Measurements from ENCODE around the gene NR6A1. TPM values are rescaled to one million over a fixed set of nuclear protein-coding genes. Genes with fewer than 3 reads are reported as not detected.

Gene NR6A1
- total and polyA plus RNA-seq, 2 of the 8 experiments (the other 6 are each of a cell fraction or from before 2014, with no cell fraction given), result 93.2 to 237 TPM

GRCh38 chr9:124756011-124756410 lies 15.1 kb downstream of the NR6A1 start:
- Histone ChIP-seq H2BK20ac (ENCODE audit: low read length) (no peak overlapping the region), H3K9me3 (ENCODE audit: insufficient read depth in 2 of 2, low read depth in 1 of 2, low read length in 1 of 2) (no peaks in the 10 kb centered on the region), H2BK15ac (ENCODE audit: low read length) (no peak overlapping the region), H4K20me1 (replicated peaks in 1 of 2; ENCODE audit: control insufficient read depth in 1 of 2, insufficient read depth in 2 of 2, low read length in 2 of 2) (no peaks in the 10 kb centered on the region), H3K14ac (ENCODE audit: insufficient read length) (no peak overlapping the region), H3K9ac (replicated peaks in 1 of 4; ENCODE audit: extremely low read depth in 1 of 4, low read depth in 3 of 4, low read length in 3 of 4) (no peak overlapping the region), H3K4me3 (ENCODE audit: extremely low read depth in 1 of 4, insufficient read depth in 2 of 4, low read depth in 3 of 4, low read length in 4 of 4) (peak overlapping the region in 1 of 4 experiments; percentile 15; a peak in 1 of 8 replicates), H4K8ac (ENCODE audit: extremely low read depth, insufficient read depth, low read length) (no peak overlapping the region), H2BK120ac (replicated peaks; ENCODE audit: low read depth, low read length) (no peak overlapping the region), H3K56ac (replicated peaks; ENCODE audit: insufficient read length, low read depth, low read length) (no peak overlapping the region), H3K79me1 (ENCODE audit: low read depth, low read length) (0 out of 2 replicates have a peak, but pooled peaks cover 3% of the 10 kb centered on the region), H2BK12ac (ENCODE audit: low read depth, low read length) (no peak overlapping the region), H3K18ac (ENCODE audit: extremely low read depth, low read length) (no peak overlapping the region), H3K27ac (ENCODE audit: low read depth, low read length) (no peak overlapping the region), H3K79me2 (ENCODE audit: control insufficient read depth in 1 of 2, insufficient read depth in 2 of 2, low read length in 2 of 2) (peaks cover 0 to 84% of the 10 kb centered on the region in 2 experiments; a peak in 3 of 4 replicates), H3K4me2 (ENCODE audit: insufficient read depth in 1 of 2, low read depth in 2 of 2, low read length in 2 of 2) (peak overlapping the region in 1 of 2 experiments; percentile 26; a peak in 1 of 4 replicates), H2AFZ (ENCODE audit: low read length) (no peak overlapping the region), H3K23ac (ENCODE audit: insufficient read length) (no peak overlapping the region), H3K4ac (replicated peaks; ENCODE audit: insufficient read length, low read depth, low read length) (no peak overlapping the region), H3K23me2 (ENCODE audit: low read depth, low read length) (0 out of 2 replicates have a peak, but pooled peaks cover 3% of the 10 kb centered on the region), H2BK5ac (ENCODE audit: low read depth, low read length) (no peak overlapping the region), H3K27me3 (replicated peaks in 1 of 4; ENCODE audit: control insufficient read depth in 3 of 4, extremely low read depth in 1 of 4, insufficient read depth in 3 of 4, low read length in 3 of 4) (no peaks in the 10 kb centered on the region), H2AK5ac (ENCODE audit: low read depth, low read length) (no peak overlapping the region), H4K5ac (ENCODE audit: insufficient read length, low read depth, low read length) (no peak overlapping the region), H3K36me3 (ENCODE audit: control insufficient read depth in 2 of 4, insufficient read depth in 4 of 4, low read length in 3 of 4) (no peaks in the 10 kb centered on the region), H3K4me1 (replicated peaks in 1 of 4; ENCODE audit: control insufficient read depth in 3 of 4, insufficient read depth in 4 of 4, low read length in 3 of 4) (peaks cover 15 to 41% (median 23%) of the 10 kb centered on the region in 4 experiments), H4K91ac (replicated peaks; ENCODE audit: insufficient read length, low read length) (no peak overlapping the region)
- 67% methylated on average over 2 of the region's 2 CpGs; no CpG with 5 or more reads in 1 of the 2 experiments for WGBS, 2 experiments (ENCODE audit: extremely low coverage in 1 of 2, insufficient coverage in 1 of 2, insufficient read length in 1 of 2, insufficient replicate concordance in 2 of 2, low coverage in 1 of 2, low lambda C conversion rate in 2 of 2, missing lambda C conversion rate in 1 of 2)
- DNase-seq (ENCODE audit: low read depth in 1 of 2, low spot score in 2 of 2) (no peak), FAIRE-seq (no peak)
- ChIA-PET POLR2A (ENCODE audit: partially characterized antibody) (interaction anchor here (1.7 kb wide), 1 partner anchor 105 kb away, joined by 7 read pairs; the partner anchor contains the start of gene RPL35), CTCF (ENCODE audit: partially characterized antibody) (interaction anchor here (1.5 to 2.3 kb wide), 3 partner anchors 10 to 98 kb away, joined by 3 to 9 read pairs (median 5); partner anchors contain the start of gene WDR38)
- no peak for TF ChIP-seq POLR2AphosphoS5 (IDR thresholded peaks at IDR 0.05; ENCODE audit: low read depth, low read length)
- no peak for TF ChIP-seq SUZ12 (IDR thresholded peaks at IDR 0.05; ENCODE audit: low read length)
- TF ChIP-seq CBX5 (IDR thresholded peaks at IDR 0.05; ENCODE audit: low read depth, low read length), result no peak
- TF ChIP-seq TAF7 (optimal IDR thresholded peaks at IDR 0.05; ENCODE audit: borderline replicate concordance, low read depth, low read length), result no peak
- no peak for TF ChIP-seq RXRA (IDR thresholded peaks at IDR 0.05; ENCODE audit: insufficient read depth, low read depth, low read length)
- TF ChIP-seq, protein P1, sequence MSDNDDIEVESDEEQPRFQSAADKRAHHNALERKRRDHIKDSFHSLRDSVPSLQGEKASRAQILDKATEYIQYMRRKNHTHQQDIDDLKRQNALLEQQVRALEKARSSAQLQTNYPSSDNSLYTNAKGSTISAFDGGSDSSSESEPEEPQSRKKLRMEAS (IDR thresholded peaks at IDR 0.05), result no peak
- TF ChIP-seq ZNF274 (IDR thresholded peaks at IDR 0.05; ENCODE audit: borderline replicate concordance, extremely low read depth, low read length), result no peak
- no peak for TF ChIP-seq KDM1A (IDR thresholded peaks at IDR 0.05; ENCODE audit: borderline replicate concordance, low read length)
- TF ChIP-seq CHD1 (IDR thresholded peaks at IDR 0.05; ENCODE audit: low read depth, low read length), result no peak
- TF ChIP-seq CREB1 (IDR thresholded peaks at IDR 0.05), result no peak
- TF ChIP-seq SIX5 (IDR thresholded peaks at IDR 0.05; ENCODE audit: low read depth, low read length), result no peak
- TF ChIP-seq CTBP2 (IDR thresholded peaks at IDR 0.05; ENCODE audit: borderline replicate concordance, insufficient read depth, insufficient read length, low read length), result no peak
- no peak for TF ChIP-seq BRCA1 (IDR thresholded peaks at IDR 0.05; ENCODE audit: low read depth, low read length)
- TF ChIP-seq HDAC6 (IDR thresholded peaks at IDR 0.05; ENCODE audit: low read depth, low read length), result no peak

Measured in H1 (cell line).